AG08396 (cell line): Measurements from ENCODE around the gene ANTKMT.

ENCODE experiments used
- DNase-seq: peaks from one replicate; pipeline ENCODE4 v3.0.0; 2012; ENCODE audit warnings: low spot score, mixed read lengths

Gene ANTKMT

DNA sequence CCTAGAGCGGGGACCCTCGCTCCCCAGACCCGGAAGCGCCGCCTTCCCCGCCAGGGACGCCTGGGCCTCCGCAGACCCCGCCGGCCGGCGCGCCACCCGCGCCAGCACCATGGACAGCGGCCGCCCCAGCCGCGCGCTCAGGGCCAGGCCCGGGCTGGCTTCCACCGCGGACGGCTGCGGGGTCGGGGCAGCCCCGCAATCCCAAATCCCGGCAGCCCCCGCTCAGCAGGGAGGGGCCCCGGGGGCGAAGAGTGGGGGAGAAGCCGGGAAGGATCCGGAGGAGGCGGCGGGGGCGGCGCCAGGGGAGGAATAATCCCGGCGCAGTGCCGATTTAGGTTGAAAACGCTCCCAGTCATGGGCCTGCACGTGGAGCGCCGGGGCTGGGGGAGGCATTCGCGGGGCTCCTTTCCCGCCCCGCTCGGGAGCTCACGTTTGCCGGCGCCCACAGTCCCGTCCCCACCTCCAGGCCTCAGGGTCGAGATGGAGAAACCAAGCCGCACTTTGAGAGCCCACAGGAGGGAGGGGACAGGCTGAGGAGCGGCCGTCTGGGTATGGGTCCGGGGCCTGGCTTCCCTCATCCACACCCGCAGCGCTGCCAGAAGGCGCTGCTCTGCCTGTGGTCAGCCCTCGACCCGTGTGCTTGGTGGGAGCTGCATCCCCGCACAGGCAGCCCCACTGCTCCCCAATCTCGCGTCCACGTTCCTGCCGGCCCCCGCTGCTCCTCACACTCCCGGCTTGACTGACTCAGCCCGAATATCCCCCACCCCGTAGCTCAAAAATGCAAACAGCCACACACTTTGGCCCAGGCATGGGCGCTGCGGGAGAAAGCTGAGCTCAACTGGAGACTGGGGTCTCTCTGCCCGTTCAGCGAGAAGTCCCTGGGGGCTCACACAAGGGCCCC is 20.0 kb upstream of the ANTKMT start:
- peak; percentile 71 for DNase-seq

DNA sequence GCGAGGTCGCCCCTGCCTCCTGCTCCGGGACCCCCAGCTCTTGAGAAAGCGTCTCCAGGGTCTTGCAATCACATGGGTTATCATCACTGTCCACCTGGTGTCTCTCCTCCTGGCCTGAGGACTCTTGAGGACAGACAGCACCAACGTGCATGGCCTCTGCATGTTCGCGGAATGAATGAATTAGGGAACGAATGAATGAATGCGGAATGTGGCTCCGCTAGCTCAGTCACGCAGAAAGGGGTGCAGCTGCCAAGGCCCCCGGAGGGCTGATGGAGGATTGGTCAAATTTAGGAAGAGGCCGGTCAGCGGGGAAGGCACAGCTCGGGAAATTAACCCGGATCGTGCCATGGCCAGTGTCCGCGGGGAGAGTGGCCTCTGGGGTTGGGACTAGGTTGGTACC is 18.6 kb upstream of the ANTKMT start:
- no peak for DNase-seq

DNA sequence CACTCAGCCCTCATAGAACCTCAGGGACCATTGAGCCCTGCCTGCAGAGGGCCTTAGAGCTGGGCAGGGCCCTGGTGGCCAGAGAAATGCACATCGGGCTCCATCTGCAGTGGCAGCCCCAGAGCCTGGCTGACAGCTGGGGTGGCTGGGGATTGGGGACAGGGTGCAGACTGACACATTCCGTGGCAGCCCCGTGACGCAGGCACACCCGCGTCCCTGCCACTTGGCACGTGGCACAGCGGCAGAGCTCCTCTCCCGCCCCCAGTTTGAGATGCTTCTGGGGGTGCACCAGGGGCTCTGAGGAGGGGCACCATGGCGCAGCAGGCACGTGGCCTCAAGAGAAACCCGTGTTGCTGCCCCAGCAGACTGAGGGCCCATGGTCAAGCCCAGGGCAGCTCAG is 17.5 kb upstream of the ANTKMT start:
- DNase-seq = no peak

DNA sequence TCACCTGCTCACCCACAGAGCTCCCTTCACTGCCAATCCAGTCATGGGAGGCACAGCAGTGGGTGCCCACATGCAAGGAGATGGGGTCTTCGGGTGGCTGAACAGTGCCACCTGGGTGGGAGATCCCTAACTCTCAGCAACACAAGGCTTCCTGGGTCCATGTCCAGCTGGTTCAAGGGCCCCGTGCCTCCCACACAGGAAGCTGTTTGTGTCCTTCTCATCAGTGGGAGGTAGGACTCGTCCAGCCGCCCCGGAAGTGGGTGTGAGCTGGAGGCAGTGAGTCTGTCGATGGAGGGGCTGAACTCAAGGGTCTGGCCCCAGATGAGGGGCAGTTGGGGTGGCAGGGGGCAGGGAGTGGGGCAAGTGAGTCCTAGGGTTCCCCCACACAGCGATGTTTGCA is 16.9 kb upstream of the ANTKMT start:
- DNase-seq = no peak

DNA sequence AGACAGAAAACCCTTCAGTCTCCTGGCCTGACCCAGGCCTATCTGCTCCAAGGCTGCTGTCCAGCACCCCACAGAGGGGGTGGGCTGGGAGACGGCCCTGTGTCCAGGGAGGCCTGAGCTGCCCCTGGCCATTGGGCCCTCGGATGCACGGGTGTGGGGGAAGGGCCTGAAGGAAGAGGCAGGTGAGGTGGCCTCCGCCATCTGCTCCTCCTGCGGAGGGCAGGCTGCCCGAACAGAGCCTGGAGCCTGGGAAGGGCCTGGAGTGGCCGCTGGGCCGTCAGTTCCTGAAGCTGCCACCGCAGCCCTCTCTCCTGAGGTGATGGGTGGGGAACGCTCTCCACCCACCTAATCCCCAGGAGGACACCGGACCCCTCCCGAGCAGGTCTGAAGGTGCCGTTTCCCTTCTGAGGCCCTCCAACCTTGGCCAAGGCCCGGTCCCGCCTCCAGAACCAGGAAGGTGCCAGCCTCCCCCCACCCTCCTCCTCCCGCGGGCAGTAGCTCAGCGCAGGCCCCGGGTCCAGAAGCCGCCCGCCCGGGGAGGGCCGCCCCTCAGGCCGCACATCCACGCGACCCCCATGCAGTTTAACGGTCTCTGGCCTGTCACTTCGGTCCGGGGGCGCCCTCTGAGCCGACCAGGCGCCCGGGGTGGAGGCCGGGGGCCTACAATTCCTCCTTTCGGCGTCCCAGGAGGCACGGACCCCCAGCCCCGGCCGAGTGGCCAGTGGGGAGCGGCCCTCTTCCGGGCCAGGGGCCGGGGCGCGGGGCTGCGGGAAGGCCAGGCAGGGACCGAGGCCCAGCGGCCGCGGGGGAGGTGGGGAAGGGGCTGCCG is 16.2 kb upstream of the ANTKMT start:
- DNase-seq = no peak

DNA sequence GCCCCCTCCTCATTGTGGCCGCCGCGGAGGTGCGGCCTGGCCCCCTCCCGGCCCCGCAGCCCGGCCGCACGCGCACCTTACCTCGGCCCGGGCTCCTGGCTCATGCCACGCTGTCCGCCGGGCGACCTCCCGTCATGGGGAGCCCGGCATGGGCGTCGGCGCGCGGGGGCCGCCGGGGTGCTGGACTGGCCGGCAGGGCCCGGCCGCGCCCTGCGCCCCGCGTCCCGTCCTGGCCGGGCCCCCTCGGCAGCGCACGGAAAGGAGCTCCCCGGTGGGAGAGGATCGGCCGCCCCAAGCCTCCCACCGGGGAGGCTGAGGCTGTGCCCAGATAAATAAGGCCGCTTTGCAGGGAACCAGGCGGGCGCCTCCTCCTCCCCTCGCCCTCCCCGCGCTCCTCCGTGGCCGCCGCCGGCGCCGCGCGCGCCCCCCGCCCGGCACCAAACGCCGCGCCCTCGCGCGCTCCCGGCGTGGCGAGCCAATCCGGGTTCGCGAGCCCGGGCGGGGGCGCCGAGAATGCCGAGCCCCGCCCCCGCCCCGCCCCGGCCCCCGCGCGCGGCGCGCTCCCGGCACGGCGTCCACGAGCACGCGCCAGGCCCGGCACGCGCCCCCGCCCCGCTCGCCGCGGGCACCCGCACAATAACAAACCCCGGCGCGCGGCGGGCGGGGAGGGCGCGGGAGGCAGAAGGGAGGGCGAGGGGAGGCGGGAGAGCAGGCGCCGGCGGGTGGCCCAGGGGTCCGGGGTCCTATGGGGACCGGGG is 15.3 kb upstream of the ANTKMT start, which contains the start of gene FBXL16:
Gene FBXL16, minus strand, starts transcription at position 371 of the 758 bp plus-strand sequence. CDS start 8,396 bp downstream, outside the sequence.
- no peak for DNase-seq

DNA sequence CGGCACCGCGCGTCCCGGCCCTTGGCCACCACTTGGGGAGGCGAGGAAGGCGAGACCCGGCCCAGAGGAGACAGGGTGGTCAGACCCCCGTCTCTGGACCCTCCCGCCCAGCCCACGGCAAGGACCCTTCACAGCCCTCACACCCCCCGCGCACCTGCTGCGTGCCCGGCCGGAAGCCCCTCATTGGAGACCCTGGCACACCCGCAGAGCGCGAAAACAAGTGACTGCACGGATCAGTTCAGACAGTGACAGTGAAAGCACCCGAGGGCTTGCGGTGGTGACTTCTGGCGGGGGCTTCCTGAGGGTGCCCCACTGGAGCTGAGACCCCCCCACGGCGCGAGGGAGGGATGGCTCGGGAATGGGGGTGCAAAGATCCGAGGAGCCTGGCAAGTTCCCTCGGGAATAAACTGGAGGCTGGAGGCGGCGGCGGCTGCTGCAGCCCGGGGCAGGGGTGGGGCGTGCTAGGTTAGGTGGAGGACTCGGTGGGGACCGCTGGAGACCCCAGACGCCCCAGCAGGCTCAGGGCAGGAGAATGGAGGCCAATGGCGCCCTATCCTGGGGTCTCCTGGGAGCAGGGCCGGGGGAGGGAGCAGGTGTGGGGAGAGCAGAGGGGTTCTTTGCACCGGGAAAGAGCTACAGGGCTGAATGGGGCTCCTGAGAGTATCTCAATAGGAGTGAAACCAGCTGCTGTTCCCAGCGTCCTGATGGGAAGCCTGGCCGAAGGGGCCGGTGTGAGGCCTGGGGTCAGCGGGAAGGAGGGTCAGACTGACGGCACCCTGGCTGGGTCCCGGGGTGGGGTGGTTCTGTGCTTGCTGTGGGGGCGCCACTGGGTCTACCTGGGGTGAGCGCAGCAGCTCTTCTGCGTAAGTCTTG is 14.5 kb upstream of the ANTKMT start:
- no peak for DNase-seq

DNA sequence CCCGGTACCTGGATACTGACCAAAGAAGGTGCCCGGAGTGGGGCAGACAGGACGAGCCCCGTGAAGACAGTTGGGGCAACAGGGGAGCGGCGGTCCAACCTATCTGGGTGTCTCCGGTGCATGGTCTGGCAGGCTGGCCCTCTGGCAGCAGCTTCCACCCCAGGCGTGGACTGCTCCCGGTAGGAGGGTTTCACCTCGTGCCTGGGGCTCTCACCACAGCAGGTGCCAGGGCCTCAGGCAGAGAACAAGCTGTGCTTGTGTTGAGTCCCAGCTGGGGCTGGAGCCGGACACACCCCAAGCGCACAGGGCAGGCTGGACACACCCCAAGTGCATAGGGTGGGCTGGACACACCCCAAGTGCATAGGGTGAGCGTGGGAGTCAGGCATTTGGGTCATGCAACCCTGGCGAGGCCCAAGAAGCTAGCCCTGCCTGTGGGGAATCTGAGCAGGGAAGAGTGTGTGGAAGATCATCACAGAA is 13.8 kb upstream of the ANTKMT start:
- DNase-seq = no peak

DNA sequence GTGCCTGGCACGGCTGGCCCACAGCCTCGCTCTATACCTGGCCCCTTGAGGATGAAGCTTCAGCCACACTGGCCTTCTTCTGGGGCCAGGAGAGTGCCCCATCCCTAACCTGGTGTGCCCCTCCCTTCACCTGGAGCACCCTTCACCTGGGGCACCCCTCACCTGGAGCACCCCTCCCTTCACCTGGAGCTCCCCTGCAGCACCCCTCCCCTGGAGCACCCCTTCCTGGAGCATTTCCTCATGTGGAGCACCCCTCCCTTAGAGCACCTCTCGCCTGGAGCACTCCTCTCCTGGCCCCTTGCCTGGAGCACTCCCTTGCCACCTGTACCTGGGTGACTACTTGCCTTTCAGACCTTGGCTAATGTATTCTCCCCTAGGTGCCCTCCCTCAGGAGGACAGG is 12.9 kb upstream of the ANTKMT start:
- no peak for DNase-seq

DNA sequence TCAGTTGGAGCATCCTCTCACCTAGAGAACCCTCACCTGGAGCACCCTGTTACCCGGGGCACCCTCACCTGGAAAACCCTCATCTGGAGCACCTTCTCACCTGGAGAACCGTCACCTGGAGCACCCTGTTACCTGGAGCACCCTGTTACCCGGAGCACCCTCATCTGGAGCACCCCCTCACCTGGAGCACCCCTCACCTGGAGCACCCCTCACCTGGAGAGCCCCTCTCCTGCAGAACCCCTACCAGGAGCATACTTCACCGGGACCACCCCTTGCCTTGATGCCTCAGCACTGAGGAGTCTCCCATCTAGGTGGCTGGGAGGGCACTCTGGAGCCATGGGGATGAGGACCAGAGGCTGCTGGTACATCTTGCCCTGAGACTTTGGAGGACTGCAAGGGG is 12.0 kb upstream of the ANTKMT start:
- DNase-seq = no peak

DNA sequence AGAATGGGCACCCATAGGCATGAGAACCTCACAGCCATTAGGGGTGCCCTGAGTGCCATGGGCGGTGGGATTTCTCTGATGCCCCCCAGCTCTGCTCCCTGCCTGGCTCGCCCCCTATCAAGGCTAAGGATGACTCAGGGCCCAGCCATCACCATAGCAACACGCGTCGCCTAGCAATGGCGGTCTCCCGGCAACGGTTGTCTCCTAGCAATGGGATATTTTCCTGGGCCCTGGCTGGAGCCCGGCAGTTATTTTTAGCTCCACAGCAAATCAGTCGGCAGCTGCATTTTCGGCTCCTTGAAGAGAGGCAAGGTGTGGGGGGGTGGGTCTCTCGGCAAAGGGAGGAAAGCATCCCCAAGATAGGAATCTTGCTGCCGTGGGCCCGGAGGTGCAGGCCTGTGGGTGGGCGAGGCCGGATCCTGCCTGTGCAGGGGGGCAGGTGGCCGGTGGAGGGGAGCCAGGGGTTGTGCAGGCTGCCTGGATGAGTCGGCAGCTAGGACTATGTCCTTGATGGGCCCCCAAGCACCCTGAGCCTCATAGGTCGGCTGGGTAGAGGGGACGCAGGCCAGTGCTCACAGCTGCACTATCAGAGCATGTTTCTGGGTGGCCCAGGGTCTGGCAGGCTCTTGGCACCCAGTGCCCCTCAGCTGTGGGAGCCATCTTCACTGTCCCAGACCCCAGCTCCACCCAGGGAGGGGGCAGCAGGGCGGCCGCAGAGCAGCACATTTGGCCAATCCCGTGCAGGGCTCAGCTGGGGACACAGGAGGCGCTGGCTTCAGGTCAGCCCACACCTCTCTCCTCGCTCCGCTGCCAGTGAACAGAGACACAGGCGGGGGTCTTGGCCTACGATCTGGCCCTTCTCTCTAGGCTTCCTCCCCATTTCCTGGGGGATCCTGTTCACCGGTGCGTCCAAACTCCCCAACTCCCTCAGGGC is 11.1 kb upstream of the ANTKMT start:
- DNase-seq = peak; percentile 98

DNA sequence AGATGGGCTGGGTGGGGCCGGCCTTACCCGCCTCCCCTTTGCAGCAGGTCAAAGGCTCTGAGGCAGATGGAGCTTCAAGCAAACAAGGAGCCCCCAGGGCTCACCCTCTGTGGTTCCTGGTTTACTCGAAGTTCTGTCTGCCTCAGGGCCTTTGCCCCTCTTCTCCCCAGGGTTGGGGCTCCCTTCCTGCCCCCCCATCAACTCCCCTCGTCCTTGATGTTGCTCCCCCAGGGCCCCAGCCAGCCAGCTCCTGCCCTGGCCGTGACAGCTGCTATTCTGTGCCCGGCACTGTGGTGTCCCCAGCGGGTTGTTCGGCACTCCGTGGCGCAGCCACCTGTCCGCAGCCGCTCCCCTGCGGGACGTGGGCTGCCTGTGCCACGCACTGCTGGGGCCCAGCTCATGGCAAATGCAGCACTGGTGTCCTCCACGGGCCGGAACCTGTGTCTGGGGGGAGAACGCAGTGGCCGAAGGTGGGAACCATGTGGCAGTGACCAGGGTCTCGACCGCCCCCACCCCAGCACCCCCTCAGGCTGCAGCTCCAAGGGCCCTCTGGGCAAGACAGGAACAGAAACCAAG is 10.4 kb upstream of the ANTKMT start:
- DNase-seq = no peak

DNA sequence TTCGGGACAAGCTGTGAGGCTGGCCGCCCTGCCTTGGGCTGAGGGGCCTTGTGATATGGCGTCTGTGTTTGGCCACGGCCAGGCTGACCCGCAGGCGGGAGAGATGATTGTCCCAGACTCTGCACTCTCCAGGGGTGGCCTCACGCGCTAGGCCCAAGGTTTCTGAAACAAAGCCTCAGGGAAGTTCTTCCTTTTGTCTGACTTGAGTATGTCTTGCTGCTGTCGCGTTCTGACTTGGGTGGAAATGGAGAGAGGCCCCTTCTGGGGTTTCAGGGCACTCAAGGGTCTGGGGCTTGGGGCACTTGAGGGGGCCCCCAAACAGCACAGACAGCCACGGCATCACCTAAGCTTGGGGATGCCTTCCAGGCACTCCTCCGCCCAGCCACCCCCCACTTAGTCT is 9.9 kb upstream of the ANTKMT start:
- DNase-seq = no peak

DNA sequence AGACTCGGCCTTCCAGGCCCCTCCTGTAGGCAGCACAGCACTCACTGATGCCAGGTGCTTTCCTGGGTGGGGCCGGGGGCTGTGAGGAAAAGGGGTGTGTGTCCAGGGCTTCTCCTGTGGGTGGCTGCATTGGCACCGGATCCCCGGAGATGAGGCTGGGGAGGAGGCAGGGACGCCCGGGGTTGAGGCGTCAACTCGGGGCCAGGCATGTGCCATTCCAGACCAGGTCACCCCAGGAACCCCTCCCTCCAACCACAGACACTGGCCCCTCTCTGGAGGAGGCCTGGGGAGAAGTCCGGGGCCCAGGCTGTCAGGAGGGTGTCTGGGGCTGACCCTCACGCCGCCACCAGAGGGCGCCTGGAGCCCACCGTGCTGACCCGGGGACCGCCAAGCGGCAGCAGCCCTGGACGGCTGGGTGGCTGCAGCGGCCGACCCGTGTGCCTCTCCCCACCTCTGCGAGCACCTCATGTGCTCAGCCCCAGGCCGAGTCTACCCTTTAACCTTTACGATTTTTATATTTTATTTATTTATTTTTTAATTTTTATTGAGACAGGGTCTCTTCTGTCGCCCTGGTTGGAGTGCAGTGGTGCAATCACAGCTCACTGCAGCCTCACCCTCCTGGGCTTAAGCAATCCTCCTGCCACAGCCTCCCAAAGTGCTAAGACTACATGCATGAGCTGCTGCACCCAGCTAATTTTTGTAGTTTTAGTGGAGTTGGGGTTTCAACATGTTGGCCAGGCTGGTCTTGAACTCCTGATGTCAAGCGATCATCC is 9.2 kb upstream of the ANTKMT start:
- peak; percentile 91 for DNase-seq

DNA sequence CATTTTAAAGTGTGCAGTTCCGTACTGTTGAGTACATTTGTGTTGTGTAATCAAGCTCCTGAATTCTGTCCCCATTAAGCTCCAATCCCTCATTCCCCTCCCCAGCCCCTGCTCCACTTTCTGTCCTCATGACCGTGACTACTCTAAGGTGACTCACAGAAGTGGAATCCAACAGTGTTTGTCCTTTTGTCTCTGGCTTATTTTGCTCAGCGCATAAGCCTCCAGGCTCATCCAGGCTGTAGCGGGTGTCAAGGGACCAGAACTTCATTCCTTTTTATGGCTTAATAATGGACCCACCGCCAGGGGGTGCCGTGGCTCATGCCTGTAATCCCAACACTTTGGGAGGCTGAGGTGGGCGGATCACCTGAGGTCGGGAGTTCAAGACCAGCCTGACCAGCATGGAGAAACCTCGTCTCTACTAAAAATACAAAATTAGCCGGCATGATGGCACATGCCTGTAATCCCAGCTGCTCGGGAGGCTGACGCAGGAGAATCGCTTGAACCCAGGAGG is 8.2 kb upstream of the ANTKMT start:
- peak; percentile 90 for DNase-seq

DNA sequence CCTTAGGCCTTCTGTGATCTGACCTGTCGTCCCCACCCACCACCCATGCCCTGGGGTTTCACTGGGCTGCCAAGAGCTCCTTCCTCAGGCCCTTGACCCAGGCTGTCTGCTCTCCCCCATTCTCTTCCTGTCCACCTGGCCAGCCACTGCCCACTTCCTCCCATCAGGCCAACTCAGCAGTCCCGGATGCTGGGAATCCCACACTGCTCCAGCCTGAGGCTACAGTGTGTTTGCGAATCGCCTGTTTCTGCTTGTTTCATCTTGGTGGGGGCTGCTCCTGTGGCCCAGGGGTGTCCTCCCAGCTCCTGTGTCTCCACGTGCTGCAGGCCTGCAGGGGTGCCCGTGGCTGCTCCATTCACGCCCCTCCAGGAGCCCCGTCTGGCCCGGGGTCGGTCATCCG is 6.9 kb upstream of the ANTKMT start:
- DNase-seq = no peak

DNA sequence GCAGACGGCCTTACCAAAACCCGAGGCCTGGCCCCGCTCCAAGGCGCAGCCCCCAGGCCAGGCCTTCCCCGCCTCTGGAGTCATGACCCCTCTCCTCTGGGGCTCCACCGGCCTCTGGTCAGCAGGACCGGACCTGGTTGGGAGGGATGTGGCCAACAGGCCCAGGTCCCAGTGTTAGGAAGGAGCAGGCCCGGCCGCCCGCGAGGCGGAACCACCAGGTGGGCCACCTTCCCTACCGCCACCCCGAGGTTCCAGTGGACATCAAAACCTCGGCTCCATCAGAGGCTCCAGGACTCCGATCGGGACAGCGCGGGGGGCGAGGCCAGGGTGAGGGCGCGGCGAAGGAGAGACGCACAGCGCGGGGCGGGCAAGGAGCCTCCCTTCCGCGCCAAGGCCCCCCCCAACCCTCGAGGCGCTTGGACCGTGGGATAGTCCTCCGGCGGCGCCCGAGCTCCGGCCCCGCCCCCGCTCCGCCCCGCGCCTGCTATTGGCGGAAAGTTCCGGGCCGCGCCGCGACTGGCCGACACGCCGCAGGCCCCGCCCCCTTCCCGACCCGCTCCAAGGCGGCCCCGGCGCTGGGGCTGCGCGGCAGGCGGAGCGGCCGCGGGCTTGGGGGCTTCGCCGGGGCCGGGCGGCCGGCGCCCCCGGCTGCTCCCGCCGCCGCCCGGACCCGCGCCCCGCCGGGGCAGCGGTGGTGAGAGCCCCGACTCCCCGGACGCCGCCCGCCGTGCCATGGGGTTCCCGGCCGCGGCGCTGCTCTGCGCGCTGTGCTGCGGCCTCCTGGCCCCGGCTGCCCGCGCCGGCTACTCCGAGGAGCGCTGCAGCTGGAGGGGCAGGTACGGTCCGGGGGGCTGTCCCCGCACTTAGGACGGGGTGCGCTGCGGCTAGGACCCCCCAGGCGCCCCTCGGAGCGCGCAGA is 6.1 kb upstream of the ANTKMT start, which contains the start of gene METRN:
Gene METRN, plus strand, starts transcription at position 561 of the 919 bp plus-strand sequence. Its CDS starts 172 bp downstream, at position 733.
- peak; percentile 96 for DNase-seq
